ENCODE results near the gene TPP2. TPM values are rescaled to one million over a fixed set of nuclear protein-coding genes. Genes with fewer than 3 reads are reported as not detected.

TPP2 gene
- total RNA-seq, 1 donor from 2014 or later, result 43.4 TPM

DNA sequence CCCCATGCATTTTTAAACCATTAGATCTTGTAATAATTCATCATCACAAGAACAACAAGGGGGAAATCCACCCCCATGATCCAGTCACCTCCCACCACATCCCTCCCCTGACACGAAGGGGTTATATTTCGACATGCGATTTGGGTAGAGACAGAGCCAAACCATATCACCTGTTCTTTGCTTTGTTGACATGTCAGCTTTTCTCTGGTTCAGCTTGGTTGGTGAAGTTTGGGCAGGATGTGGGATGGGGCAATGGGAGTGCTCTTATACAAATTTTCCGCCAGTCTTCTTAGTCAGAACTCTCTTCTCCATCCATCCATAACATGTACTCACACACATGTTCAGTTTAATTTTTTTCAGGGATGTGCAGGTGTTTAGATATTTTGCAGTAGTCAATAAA, 12.9 kb downstream of the TPP2 start:
- H3K27ac ChIP-seq, result no peak overlapping the region
- ATAC-seq (no peak), DNase-seq (no peak)
- H3K36me3 ChIP-seq, result peaks cover 78% of the 10 kb centered on the region
- no peak overlapping the region for H3K4me3 ChIP-seq
- TF ChIP-seq, protein P1, sequence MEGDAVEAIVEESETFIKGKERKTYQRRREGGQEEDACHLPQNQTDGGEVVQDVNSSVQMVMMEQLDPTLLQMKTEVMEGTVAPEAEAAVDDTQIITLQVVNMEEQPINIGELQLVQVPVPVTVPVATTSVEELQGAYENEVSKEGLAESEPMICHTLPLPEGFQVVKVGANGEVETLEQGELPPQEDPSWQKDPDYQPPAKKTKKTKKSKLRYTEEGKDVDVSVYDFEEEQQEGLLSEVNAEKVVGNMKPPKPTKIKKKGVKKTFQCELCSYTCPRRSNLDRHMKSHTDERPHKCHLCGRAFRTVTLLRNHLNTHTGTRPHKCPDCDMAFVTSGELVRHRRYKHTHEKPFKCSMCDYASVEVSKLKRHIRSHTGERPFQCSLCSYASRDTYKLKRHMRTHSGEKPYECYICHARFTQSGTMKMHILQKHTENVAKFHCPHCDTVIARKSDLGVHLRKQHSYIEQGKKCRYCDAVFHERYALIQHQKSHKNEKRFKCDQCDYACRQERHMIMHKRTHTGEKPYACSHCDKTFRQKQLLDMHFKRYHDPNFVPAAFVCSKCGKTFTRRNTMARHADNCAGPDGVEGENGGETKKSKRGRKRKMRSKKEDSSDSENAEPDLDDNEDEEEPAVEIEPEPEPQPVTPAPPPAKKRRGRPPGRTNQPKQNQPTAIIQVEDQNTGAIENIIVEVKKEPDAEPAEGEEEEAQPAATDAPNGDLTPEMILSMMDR (IDR thresholded peaks at IDR 0.05), result no peak
- intact Hi-C loops (cut with DNase I), result no loop called here
- H3K4me1 ChIP-seq, result peaks cover 11% of the 10 kb centered on the region
- H3K9me3 ChIP-seq, result no peaks in the 10 kb centered on the region
- H3K27me3 ChIP-seq, result no peaks in the 10 kb centered on the region

DNA sequence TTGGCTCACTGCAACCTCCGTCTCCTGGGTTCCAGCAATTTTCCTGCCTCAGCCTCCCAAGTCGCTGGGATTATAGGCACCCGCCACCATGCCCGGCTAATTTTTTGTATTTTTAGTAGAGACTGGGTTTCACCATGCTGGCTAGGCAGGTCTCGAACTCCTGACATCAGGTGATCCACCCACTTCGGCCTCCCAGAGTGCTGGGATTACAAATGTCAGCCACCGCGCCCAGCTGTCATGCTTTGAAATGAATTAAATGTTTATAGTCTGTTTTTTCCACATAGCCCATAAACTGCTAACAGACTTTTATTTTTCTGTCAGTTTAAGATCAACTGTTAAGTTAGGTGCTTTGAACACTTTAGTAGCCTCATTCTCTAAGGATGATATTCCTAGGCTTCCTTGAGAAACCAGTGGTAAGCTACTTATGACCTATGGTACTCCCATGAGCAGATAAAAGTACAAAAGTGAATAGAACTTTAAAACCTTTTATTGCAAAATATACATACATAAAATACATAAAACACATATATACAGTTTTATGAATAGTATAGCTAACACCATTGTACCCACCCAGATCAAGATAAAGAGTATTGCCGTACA, 13.6 kb downstream of the TPP2 start:
- intact Hi-C loops (cut with DNase I), result no loop called here
- TF ChIP-seq, protein P1 (IDR thresholded peaks at IDR 0.05), result no peak
- Histone ChIP-seq H3K9me3 (no peaks in the 10 kb centered on the region), H3K4me3 (no peak overlapping the region), H3K27me3 (no peaks in the 10 kb centered on the region), H3K36me3 (peaks cover 78% of the 10 kb centered on the region), H3K4me1 (peaks cover 11% of the 10 kb centered on the region), H3K27ac (no peak overlapping the region)
- ATAC-seq, result no peak
- no peak for DNase-seq

DNA sequence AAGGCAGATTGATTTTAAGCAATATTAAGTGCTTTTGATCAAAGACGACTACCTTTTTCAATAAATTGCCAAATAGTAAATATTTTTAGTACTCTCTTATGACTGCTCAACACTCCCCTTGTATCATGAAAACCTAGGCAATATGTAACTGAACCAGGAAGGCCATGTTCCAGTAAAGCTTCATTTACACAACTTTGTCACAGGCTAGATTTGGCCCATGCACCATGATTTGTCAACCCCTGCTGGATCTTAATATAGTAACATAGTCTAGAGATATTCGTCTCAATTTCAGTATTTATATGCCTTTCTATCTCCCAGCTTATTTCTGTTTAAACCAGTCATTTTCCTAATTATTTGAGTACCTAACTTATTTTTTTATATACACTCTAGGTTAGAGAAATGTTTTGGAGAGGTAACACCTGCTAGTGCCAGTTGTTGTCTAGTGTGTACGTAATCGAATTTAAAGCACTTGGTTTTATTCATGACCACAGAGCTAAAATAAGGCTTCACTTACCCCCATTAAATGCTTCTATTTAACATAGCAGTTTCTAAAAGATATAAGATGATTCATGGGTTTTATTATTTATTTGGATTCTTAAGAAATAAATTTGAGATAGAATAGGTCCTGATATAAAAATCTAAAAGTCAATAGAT, 21.0 kb downstream of the TPP2 start:
- Histone ChIP-seq H3K27ac (no peak overlapping the region), H3K27me3 (no peaks in the 10 kb centered on the region), H3K9me3 (no peaks in the 10 kb centered on the region), H3K36me3 (peaks cover 83% of the 10 kb centered on the region), H3K4me1 (peaks cover 7% of the 10 kb centered on the region), H3K4me3 (no peak overlapping the region)
- ATAC-seq (peak; percentile 26), DNase-seq (no peak)
- TF ChIP-seq, protein P1 (IDR thresholded peaks at IDR 0.05), result no peak
- intact Hi-C loops (cut with DNase I), result no loop called here

DNA sequence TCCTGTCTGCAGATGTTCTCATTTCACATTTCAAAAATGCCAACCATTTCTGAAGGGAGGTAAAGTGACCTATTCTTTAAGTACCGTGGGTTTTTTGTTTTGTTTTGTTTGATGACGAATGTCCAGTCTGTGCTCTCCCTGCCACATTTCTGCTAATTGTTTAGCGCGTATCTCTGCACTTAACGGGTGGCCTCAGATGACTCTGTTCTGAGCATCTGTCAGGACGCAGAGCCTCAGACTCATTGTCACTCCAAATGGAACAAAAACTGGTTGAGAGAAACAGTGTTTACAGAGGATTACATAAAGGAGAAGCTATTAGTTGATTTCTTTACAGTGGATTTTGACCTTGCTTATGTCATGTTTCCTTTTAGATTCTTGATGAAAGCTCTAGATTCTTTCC, 23.7 kb downstream of the TPP2 start:
- TF ChIP-seq, protein P1 (IDR thresholded peaks at IDR 0.05), result no peak
- Histone ChIP-seq H3K36me3 (peaks cover 88% of the 10 kb centered on the region), H3K27me3 (no peaks in the 10 kb centered on the region), H3K9me3 (no peaks in the 10 kb centered on the region), H3K27ac (no peak overlapping the region), H3K4me3 (no peak overlapping the region), H3K4me1 (peaks cover 3% of the 10 kb centered on the region)
- intact Hi-C loops (cut with DNase I), result no loop called here
- ATAC-seq (no peak), DNase-seq (no peak)

DNA sequence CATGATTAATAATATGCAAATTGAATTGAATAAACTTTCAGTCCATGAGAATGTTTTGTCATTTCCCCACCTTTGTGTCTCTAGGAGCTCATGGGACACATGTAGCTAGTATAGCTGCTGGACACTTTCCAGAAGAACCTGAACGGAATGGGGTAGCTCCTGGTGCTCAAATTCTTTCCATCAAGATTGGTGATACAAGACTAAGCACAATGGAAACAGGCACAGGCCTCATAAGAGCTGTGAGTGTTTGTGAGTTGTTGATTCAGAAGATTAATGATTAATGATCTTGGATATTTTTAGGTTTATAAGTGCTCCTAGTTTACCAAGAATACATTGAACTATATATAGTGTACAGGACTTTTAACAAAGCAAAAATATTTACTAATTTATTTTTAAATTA, 30.1 kb downstream of the TPP2 start:
- no peak for DNase-seq
- Histone ChIP-seq H3K4me3 (no peak overlapping the region), H3K27ac (no peak overlapping the region), H3K9me3 (no peaks in the 10 kb centered on the region), H3K27me3 (no peaks in the 10 kb centered on the region), H3K36me3 (peaks cover 92% of the 10 kb centered on the region), H3K4me1 (no peaks in the 10 kb centered on the region)
- intact Hi-C loops (cut with DNase I), result no loop called here
- TF ChIP-seq, protein P1 (IDR thresholded peaks at IDR 0.05), result no peak
- peak; percentile 65 for ATAC-seq

All from upper lobe of right lung (tissue), 1 donor.